HEK293T (cell line): ENCODE results near the gene RTTN.

Experiments
- BHLHE40 ChIP-seq: fragments of 450-650 bp; IDR thresholded peaks from 2 replicates; pipeline ENCODE4 v1.6.1; 2016; ENCODE audit warnings: mild to moderate bottlenecking, moderate library complexity, borderline replicate concordance
- ELF4 ChIP-seq: fragments of 450-650 bp; IDR thresholded peaks from 2 replicates; pipeline ENCODE4 v1.6.1; 2017; ENCODE audit warnings: antibody characterized with exemption
- FOXA1 ChIP-seq: fragments of 450-650 bp; IDR thresholded peaks from 2 replicates; pipeline ENCODE4 v1.6.1; 2016; ENCODE audit warnings: mild to moderate bottlenecking
- FOXK2 ChIP-seq: fragments of 450-650 bp; IDR thresholded peaks from 2 replicates; pipeline ENCODE4 v1.6.1; 2016; ENCODE audit warnings: mild to moderate bottlenecking
- L3MBTL2 ChIP-seq: fragments of 450-650 bp; conservative IDR thresholded peaks from 2 replicates; pipeline ENCODE4 v1.6.1; 2016; ENCODE audit warnings: mild to moderate bottlenecking
- LEF1 ChIP-seq: fragments of 450-650 bp; IDR thresholded peaks from 2 replicates; pipeline ENCODE4 v1.6.1; 2017; ENCODE audit warnings: mild to moderate bottlenecking, borderline replicate concordance
- NFRKB ChIP-seq: fragments of 450-650 bp; IDR thresholded peaks from 2 replicates; pipeline ENCODE4 v1.6.1; 2016; ENCODE audit warnings: mild to moderate bottlenecking, moderate library complexity
- SP1 ChIP-seq: fragments of 450-650 bp; IDR thresholded peaks from 2 replicates; pipeline ENCODE4 v1.6.1; 2017
- SUZ12 ChIP-seq: fragments of 450-650 bp; IDR thresholded peaks from 2 replicates; pipeline ENCODE4 v1.6.1; 2016; ENCODE audit warnings: mild to moderate bottlenecking
- ZNF384 ChIP-seq: fragments of 450-650 bp; IDR thresholded peaks from 2 replicates; pipeline ENCODE4 v1.6.1; 2016
- TF ChIP-seq, protein P1 (sequence below): fragments of 450-650 bp; IDR thresholded peaks from 2 replicates; pipeline ENCODE4 v1.6.1; 2016

DNA sequence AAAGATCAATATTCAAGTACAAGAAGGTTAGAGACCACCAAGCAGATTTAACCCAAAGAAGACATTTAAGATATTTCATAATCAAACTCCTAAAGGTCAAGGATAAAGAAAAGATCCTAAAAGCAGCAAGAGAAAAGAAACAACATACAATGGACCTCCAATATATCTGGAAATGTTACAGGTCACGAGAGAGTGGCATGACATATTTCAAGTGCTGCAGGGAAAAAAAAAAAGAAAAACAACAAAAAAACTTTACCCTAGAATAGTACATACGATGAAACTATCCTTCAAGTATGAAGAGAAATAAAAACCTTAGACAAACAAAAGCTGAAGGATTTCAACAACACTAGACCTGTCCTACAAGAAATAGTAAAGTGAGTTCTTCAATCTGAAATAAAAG is 166.3 kb downstream of the RTTN start:
- no peak for TF ChIP-seq L3MBTL2
- TF ChIP-seq FOXK2, result no peak
- no peak for TF ChIP-seq SP1
- no peak for TF ChIP-seq LEF1
- TF ChIP-seq FOXA1, result no peak
- TF ChIP-seq SUZ12, result no peak
- no peak for TF ChIP-seq BHLHE40
- TF ChIP-seq ZNF384, result no peak
- TF ChIP-seq, protein P1, sequence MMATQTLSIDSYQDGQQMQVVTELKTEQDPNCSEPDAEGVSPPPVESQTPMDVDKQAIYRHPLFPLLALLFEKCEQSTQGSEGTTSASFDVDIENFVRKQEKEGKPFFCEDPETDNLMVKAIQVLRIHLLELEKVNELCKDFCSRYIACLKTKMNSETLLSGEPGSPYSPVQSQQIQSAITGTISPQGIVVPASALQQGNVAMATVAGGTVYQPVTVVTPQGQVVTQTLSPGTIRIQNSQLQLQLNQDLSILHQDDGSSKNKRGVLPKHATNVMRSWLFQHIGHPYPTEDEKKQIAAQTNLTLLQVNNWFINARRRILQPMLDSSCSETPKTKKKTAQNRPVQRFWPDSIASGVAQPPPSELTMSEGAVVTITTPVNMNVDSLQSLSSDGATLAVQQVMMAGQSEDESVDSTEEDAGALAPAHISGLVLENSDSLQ, result no peak
- TF ChIP-seq ELF4, result no peak
- no peak for TF ChIP-seq NFRKB
